ENCODE results near the gene ACTL6A. TPM values are rescaled to one million over a fixed set of nuclear protein-coding genes. Genes with fewer than 3 reads are reported as not detected.

ACTL6A gene
- total RNA-seq: 31.0 and 101 TPM in 2 replicates

DNA sequence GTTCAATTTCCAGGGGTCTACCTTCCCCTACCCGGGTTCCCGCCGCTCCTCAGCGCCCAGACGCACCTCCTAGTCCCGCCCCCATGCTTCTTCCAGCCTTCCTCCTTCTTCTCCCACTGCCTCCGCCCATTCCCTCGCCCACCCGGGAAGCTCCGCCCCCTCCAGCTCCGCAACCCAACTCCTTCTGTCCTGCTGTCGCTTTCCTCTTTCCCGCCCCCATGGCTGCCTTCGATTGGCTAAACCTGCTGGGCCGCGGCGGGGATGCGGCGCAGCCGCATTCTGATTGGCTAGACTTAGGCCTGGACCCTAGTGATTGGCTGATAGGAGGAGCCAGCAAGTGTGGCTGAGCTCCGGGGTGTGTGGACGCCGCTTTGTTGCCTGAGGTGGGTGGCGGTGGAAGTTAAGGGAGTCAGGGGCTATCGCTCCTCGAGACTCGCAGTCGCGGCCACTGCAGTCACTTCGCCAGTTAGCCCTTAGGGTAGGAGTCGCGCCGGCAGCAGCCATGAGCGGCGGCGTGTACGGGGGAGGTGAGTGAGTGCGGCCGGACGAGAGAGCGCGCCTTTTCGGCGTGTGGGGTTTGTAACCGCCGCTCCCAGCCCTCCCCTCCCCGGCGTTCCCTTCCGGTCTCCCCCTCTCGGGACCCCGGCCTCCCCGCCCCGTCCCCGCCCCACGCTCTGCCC is at the start of gene ACTL6A:
Gene ACTL6A (plus strand): TSS at position 336 of the 680 bp plus-strand sequence. CDS start 167 bp downstream, at position 503.

GRCh38 chr3:179604321-179605078 is 41.8 kb downstream of the ACTL6A start, which contains the start of the genes MRPL47 and NDUFB5:
Gene MRPL47 (minus strand): TSS chr3:179604638. CDS start chr3:179604624, 14 bp downstream.
Gene NDUFB5 (plus strand): TSS chr3:179604794. CDS start chr3:179604816, 22 bp downstream.

Small RNA genes within 50 kb of the gene (small RNA-seq; reads per million reads assigned to genes)
- gene AC090425.1 (not detected), gene RF01210 (0.14 reads per million)

Other genes with a start within 250 kb of the ACTL6A start
- gene ZNF639, start 239.9 kb upstream of the ACTL6A start, total RNA-seq: 38.1 and 40.1 TPM in 2 replicates
- gene MFN1, start 215.2 kb upstream of the ACTL6A start, total RNA-seq: 38.1 and 45.5 TPM in 2 replicates
- gene GNB4, start 111.5 kb upstream of the ACTL6A start, total RNA-seq: 20.0 and 31.8 TPM in 2 replicates
- 24.0 and 29.8 TPM in 2 replicates for gene MRPL47, start 41.7 kb downstream of the ACTL6A start, total RNA-seq
- gene NDUFB5, start 41.9 kb downstream of the ACTL6A start, total RNA-seq: 74.5 and 86.8 TPM in 2 replicates
- gene USP13, start 90.1 kb downstream of the ACTL6A start, total RNA-seq: 4.0 and 7.5 TPM in 2 replicates

All from placental epithelial cell (primary cell).